ENCODE results near the gene PTPRC. TPM values are rescaled to one million over a fixed set of nuclear protein-coding genes. Genes with fewer than 3 reads are reported as not detected.
A peak's percentile ranks its signal among the peaks of the same experiment; 100 is the strongest.

PTPRC gene
- total RNA-seq, 1 experiment from 2014 or later = 2.8 TPM

DNA sequence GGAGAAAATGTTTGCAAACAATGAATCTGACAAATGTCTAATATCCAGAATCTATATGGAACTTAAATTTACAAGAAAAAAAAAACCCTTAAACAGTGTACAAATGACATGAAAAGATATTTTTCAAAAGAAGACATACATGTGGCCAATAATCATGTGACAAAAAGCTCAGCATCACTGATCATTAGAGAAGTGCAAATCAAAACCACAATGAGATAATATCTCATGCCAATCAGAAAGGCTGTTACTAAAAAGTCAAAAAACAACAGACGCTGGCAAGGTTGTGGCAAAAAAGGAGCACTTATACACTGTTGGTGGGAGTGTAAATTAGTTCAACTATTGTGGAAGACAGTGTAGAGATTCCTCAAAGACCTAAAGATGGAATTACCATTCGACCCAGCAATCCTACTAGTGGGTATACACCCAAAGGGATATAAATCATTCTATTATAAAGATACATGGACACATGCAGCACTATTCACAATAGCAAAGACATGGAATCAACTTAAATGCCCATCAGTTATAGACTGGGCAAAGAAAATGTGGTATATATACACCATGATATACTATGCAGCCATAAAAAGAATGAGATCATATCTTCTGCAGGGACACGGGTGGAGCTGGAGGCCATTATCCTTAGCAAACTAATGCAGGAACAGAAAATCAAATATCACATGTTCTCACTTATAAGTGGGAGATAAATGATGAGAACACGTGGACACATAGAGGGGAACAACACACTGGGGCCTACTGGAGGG is 123.2 kb downstream of the PTPRC start:
- DNase-seq (ENCODE audit: low spot score) = no peak

DNA sequence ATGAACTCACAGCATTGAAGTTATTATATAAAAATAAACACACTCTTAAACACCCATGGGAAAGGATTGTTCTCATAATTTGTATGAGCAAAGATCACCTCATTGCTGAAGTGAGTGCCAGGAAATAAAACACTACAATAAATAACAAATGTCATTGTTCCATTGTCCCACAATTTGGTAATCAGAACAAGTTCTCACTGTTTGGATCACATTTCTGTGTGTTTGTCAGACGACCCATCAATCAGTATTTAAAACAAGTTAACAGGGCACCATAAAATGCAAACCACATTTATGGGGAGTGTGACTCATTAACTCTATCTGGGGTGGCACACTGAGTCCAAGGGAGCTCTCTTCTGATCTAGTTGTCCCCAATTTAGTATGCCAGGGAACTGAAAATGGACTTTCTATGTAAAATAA is 124.5 kb downstream of the PTPRC start:
- DNase-seq (ENCODE audit: low spot score) = peak; percentile 72

- DNase-seq (ENCODE audit: low spot score) = no peak
These were observed 125.9 kb downstream of the PTPRC start for GRCh38 chr1:198764748-198765147.

DNA sequence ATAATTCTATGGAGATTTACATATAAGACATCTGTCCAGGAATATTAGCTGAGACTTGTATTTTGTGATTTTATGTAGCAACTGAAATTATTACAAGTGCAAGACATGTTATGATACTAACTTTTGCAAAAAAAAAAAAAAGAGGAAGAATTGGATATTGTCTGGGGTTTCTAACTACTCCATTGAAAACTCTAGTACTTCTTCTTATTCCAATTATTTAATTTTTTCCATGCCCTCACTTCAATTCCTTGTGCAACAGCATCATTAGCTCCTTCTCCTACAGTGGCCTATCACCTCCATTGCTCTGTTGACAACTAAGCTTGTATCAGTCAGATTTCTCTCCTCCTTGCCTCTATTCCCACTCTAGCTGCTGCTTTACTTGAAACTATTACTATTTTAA is 126.6 kb downstream of the PTPRC start:
- DNase-seq (ENCODE audit: low spot score) = no peak

GRCh38 chr1:198771563-198772153 is 132.8 kb downstream of the PTPRC start:
- peak; percentile 53 for DNase-seq (ENCODE audit: low spot score)

DNA sequence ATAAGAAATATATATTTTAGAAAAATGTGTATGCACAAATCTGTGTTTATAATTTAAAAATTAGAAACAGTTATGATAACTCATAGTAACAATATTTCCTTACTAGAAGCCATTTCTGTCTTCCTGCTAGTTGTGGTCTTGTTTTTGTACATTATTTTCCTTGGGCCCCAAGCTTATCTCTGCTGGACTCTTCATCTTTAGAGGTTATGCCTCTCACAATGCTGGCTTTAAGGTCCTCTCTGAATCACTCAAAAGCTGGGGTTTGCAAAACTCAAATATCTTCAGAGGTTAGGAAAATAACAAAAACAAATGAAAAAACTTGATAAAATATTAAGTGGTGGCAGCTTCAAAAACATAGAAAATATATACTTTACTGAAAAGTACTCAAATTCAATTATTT is 133.8 kb downstream of the PTPRC start:
- DNase-seq (ENCODE audit: low spot score) = no peak

DNA sequence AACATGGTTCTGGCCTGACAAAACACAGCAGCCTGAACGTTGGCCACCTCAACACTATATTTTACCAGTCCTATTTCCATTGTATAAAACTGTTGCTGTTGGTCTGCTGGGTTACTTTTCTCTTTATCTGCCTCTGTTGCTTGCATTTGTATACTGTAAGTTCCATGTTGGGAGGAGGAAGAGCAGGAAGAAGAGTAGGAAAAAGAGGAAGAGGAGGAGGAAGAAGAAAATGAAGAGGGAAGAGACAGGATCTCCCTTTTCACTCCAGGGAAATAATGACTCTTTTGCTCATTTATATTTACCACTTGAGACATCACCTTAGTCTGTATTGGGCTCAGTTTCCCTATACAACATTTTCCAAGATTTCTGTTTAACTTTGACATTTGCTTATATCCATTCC is 134.2 kb downstream of the PTPRC start:
- no peak for DNase-seq (ENCODE audit: low spot score)

- no peak for DNase-seq (ENCODE audit: low spot score)
These were observed 134.7 kb downstream of the PTPRC start for GRCh38 chr1:198773523-198773922.

GRCh38 chr1:198774421-198774820 is 135.6 kb downstream of the PTPRC start:
- no peak for DNase-seq (ENCODE audit: low spot score)

- no peak for DNase-seq (ENCODE audit: low spot score)
These were observed 136.8 kb downstream of the PTPRC start for GRCh38 chr1:198775606-198776005.

GRCh38 chr1:198776602-198777029 is 137.8 kb downstream of the PTPRC start:
- DNase-seq (ENCODE audit: low spot score) = peak; percentile 98

- peak; percentile 35 for DNase-seq (ENCODE audit: low spot score)
These were observed 139.2 kb downstream of the PTPRC start for GRCh38 chr1:198778049-198778448.

GRCh38 chr1:198780376-198780775 is 141.5 kb downstream of the PTPRC start:
- peak; percentile 34 for DNase-seq (ENCODE audit: low spot score)

DNA sequence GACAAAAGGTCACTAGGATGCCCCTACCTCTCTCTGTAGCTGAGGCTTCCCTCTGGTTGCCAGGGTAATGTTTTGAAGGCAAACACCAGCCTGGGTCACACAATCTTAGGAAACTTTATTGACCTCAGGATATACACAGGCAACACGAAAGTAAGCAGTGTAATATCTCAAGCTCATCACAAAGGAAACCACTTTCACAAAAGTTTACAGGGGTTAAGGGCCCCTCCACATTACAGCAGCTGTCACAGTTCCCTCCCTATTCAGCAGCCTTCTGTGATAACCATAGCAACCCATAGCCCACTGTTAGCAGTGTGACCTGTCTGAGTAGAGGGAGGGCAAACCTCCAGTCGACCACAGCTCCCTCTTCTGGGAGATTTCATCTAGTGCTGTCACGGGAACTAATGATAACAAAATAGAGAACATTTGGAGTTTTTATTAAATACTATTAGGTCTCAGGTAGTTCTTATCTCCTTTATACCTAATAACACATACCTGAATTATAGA is 149.8 kb downstream of the PTPRC start:
- no peak for DNase-seq (ENCODE audit: low spot score)

DNA sequence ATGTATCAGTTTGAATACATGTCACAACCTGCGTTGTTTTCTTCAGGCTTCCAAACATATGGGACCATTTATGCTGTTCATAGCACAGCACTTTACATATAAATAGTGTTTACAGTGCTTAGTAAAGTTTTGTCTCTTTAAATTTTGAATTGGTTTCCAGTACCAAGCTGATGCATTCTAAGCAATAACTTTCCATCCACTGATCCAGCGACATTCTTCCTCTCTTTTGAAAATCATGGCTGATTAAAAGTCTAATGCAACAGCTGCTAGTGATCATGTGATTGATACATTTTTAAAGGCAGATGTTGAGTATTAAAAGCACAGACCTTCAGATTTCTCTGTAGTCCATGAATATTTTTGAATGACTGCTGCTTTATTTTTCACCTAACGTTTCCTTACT is 154.9 kb downstream of the PTPRC start:
- DNase-seq (ENCODE audit: low spot score) = no peak

GRCh38 chr1:198794498-198794897 is 155.7 kb downstream of the PTPRC start:
- no peak for DNase-seq (ENCODE audit: low spot score)

GRCh38 chr1:198797656-198798055 is 158.8 kb downstream of the PTPRC start:
- DNase-seq (ENCODE audit: low spot score) = no peak

- DNase-seq (ENCODE audit: low spot score) = no peak
These were observed 160.1 kb downstream of the PTPRC start for GRCh38 chr1:198798923-198799386.

DNA sequence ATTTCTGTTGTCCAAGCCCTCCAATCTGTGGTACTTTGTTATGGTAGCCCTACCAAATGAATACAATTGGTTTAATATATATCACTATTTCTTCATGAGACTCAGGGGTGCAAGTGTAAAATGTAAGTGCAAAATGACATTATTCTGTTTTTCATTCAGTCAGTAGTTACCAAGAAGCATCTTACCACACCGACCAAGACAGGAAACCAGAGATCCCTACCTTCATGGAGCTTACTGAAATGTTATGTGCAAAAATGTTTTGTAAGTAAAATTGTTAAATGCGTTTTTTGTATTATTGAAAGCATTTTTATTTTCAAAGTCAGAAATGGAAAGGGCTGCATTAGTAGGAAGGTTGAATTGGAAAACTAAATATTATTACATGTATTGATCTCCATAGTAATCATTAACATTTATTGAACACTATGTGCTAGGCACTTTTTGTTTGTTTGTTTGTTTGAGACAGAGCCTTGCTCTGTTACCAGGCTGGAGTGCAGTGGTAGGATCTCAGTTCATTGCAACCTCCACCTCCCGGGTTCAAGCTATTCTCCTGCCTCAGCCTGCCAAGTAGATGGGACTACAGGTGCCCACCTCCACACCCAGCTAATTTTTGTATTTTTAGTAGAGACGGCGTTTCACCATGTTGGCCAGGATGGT is 166.8 kb downstream of the PTPRC start:
- DNase-seq (ENCODE audit: low spot score) = no peak

DNA sequence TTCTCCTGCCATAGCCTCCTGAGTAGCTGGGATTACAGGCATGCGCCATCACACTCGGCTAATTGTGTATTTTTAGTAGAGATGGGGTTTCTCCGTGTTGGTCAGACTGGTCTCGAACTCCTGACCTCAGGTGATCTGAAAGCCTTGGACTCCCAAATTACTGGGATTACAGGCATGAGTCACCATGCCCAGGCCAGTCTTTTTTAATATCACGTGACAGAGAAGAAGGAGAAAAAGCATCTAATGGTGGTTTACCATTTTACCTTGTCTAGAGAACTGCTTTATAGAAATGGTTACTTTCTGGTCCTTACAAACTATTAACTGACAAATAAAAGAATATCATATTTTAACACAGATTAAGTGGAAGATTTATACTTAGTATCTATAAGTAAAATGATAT is 168.0 kb downstream of the PTPRC start:
- no peak for DNase-seq (ENCODE audit: low spot score)
